ENCODE measurements around the gene TREH. TPM values are rescaled to one million over a fixed set of nuclear protein-coding genes. Genes with fewer than 3 reads are reported as not detected.
"Not testable (repeated sequence)": the region's sequence is repeated elsewhere in the genome, so short reads cannot be mapped to it uniquely, and the experiment has no call there.

TREH gene
- total RNA-seq, 1 experiment from 2014 or later: 0.05 TPM

GRCh38 chr11:118688851-118689502 is 9.5 kb upstream of the TREH start:
- Histone ChIP-seq H3K9me3 (ENCODE audit: control insufficient read depth, insufficient read depth, low read depth, low read length) (no peaks in the 10 kb centered on the region), H3K4me3 (ENCODE audit: low read depth in 2 of 2, low read length in 2 of 2) (no peak overlapping the region), H3K27me3 (ENCODE audit: control insufficient read depth, insufficient read depth, low read length) (peaks cover 2% of the 10 kb centered on the region; the same call in 1 of the 2 replicates), H3K36me3 (ENCODE audit: control insufficient read depth, insufficient read depth, low read length) (no peaks in the 10 kb centered on the region), H3K27ac (ENCODE audit: low read length) (no peak overlapping the region; the same call in 1 of the 2 replicates), H3K4me1 (ENCODE audit: control insufficient read depth, insufficient read depth, low read length) (peaks cover 3% of the 10 kb centered on the region)
- ChIA-PET CTCF (interaction anchor here (1.3 to 1.6 kb wide), 5 partner anchors 55 to 268 kb away, joined by 3 to 6 read pairs (median 6); partner anchors contain the start of gene DDX6), POLR2A (no interaction called here)
- in situ Hi-C loops (cut with HindIII; ENCODE audit: low pct_unique_long_range_greater_than_20kb, low sequenced_read_pairs): no loop called here
- TF ChIP-seq TCF7L2 (IDR thresholded peaks at IDR 0.05; ENCODE audit: low read depth, low read length) (no peak), SIN3A (IDR thresholded peaks at IDR 0.05; ENCODE audit: borderline replicate concordance, insufficient read depth, low read depth, low read length) (no peak), POLR2AphosphoS5 (IDR thresholded peaks at IDR 0.05; ENCODE audit: low read depth, low read length) (no peak), CTCF (IDR thresholded peaks at IDR 0.05) (no peak)
- TF ChIP-seq, protein P1, sequence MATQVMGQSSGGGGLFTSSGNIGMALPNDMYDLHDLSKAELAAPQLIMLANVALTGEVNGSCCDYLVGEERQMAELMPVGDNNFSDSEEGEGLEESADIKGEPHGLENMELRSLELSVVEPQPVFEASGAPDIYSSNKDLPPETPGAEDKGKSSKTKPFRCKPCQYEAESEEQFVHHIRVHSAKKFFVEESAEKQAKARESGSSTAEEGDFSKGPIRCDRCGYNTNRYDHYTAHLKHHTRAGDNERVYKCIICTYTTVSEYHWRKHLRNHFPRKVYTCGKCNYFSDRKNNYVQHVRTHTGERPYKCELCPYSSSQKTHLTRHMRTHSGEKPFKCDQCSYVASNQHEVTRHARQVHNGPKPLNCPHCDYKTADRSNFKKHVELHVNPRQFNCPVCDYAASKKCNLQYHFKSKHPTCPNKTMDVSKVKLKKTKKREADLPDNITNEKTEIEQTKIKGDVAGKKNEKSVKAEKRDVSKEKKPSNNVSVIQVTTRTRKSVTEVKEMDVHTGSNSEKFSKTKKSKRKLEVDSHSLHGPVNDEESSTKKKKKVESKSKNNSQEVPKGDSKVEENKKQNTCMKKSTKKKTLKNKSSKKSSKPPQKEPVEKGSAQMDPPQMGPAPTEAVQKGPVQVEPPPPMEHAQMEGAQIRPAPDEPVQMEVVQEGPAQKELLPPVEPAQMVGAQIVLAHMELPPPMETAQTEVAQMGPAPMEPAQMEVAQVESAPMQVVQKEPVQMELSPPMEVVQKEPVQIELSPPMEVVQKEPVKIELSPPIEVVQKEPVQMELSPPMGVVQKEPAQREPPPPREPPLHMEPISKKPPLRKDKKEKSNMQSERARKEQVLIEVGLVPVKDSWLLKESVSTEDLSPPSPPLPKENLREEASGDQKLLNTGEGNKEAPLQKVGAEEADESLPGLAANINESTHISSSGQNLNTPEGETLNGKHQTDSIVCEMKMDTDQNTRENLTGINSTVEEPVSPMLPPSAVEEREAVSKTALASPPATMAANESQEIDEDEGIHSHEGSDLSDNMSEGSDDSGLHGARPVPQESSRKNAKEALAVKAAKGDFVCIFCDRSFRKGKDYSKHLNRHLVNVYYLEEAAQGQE (IDR thresholded peaks at IDR 0.05; ENCODE audit: insufficient read depth in 1 of 2, low read depth in 2 of 2, low read length in 1 of 2): no peak
- ATAC-seq (no peak), DNase-seq (ENCODE audit: low read depth, low spot score) (no peak)
- intact Hi-C loops (cut with micrococcal nuclease; ENCODE audit: unreplicated experiment): no loop called here
- BruUV-seq (replicated peaks): no TSS peak

DNA sequence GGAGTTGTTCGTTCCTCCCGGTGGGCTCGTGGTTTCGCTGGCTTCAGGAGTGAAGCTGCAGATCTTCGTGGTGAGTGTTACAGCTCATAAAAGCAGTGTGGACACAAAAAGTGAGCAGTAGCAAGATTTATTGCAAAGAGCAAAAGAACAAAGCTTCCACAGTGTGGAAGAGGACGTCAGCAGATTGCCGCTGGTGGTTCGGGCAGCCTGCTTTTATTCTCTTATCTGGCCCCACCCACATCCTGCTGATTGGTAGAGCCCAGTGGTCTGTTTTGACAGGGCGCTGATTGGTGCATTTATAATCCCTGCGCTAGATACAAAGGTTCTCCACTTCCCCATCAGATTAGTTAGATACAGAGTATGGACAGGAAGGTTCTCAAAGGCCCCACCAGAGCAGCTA is 8.9 kb upstream of the TREH start:
- ATAC-seq; intact Hi-C loops (cut with micrococcal nuclease; ENCODE audit: unreplicated experiment); BruUV-seq (replicated peaks); in situ Hi-C loops (cut with HindIII; ENCODE audit: low pct_unique_long_range_greater_than_20kb, low sequenced_read_pairs); H3K4me3 ChIP-seq (ENCODE audit: low read depth in 2 of 2, low read length in 2 of 2); H3K27ac ChIP-seq (ENCODE audit: low read length); H3K27me3 ChIP-seq (ENCODE audit: control insufficient read depth, insufficient read depth, low read length); H3K4me1 ChIP-seq (ENCODE audit: control insufficient read depth, insufficient read depth, low read length); CTCF ChIA-PET; H3K36me3 ChIP-seq (ENCODE audit: control insufficient read depth, insufficient read depth, low read length); POLR2A ChIA-PET; H3K9me3 ChIP-seq (ENCODE audit: control insufficient read depth, insufficient read depth, low read depth, low read length); DNase-seq (ENCODE audit: low read depth, low spot score): not testable (repeated sequence)

DNA sequence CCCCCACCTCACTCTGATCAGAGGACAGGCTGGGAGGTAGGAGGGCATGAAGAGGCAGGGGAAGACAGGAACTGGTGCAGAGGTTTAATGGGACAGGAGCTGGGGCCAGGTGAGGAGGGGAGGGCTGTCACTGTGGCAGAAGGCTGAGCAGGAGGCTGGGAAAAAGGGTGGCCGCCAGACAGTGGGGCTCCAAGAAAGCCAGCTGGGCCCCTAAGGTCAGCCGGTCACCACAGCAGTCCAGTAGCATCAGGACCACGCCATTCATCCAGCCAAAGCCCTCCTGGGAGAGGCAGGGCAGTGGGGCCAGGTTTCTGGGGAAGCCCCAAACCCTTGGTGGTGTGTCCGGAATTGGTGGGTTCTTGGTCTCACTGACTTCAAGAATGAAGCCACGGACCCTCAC is 8.5 kb upstream of the TREH start:
- Histone ChIP-seq H3K9me3 (ENCODE audit: control insufficient read depth, insufficient read depth, low read depth, low read length) (no peaks in the 10 kb centered on the region), H3K4me3 (ENCODE audit: low read depth in 2 of 2, low read length in 2 of 2) (no peak overlapping the region), H3K4me1 (ENCODE audit: control insufficient read depth, insufficient read depth, low read length) (peaks cover 3% of the 10 kb centered on the region), H3K27ac (ENCODE audit: low read length) (no peak overlapping the region), H3K36me3 (ENCODE audit: control insufficient read depth, insufficient read depth, low read length) (no peaks in the 10 kb centered on the region), H3K27me3 (ENCODE audit: control insufficient read depth, insufficient read depth, low read length) (peaks cover 2% of the 10 kb centered on the region; the same call in 1 of the 2 replicates)
- CTCF ChIA-PET: no interaction called here
- ATAC-seq: no peak
- no peak for DNase-seq (ENCODE audit: low read depth, low spot score)
- POLR2A ChIA-PET: no interaction called here
- in situ Hi-C loops (cut with HindIII; ENCODE audit: low pct_unique_long_range_greater_than_20kb, low sequenced_read_pairs): no loop called here
- TF ChIP-seq POLR2AphosphoS5 (IDR thresholded peaks at IDR 0.05; ENCODE audit: low read depth, low read length): no peak
- no peak for TF ChIP-seq SIN3A (IDR thresholded peaks at IDR 0.05; ENCODE audit: borderline replicate concordance, insufficient read depth, low read depth, low read length)
- TF ChIP-seq CTCF (IDR thresholded peaks at IDR 0.05): no peak
- TF ChIP-seq TCF7L2 (IDR thresholded peaks at IDR 0.05; ENCODE audit: low read depth, low read length): no peak
- TF ChIP-seq, protein P1 (IDR thresholded peaks at IDR 0.05; ENCODE audit: insufficient read depth in 1 of 2, low read depth in 2 of 2, low read length in 1 of 2): no peak
- BruUV-seq (replicated peaks): no TSS peak
- intact Hi-C loops (cut with micrococcal nuclease; ENCODE audit: unreplicated experiment): no loop called here
